NCI-H524 treated with DMSO at 0.1 percent for 48 hours (cell line): Measurements from ENCODE around the gene B9D2.
"Not testable (repeated sequence)": the region's sequence is repeated elsewhere in the genome, so short reads cannot be mapped to it uniquely, and the experiment has no call there.

Source experiments
- DNase-seq: peaks from one replicate; lab custom pipeline; 2025; lab: John Stamatoyannopoulos, UW

The B9D2 gene

DNA sequence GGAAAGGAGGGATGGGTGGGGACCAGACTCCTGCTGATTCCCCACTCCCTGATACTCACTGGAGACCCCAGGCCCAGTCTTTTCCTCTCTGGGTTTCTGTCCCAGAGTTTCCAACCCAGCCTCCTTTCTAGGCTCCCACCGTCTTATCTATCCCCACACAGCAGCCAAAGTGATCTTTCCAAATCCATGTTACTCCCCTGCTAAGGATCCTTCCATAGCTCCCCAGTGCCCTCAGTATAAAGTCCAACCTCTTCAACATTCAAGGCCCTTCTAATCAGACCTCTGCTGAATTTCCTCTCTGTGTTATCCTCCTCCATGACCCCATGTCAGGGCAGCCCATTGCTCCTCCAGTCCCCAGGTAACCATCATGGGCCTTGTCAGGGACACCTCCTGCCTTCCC lies 8.9 kb downstream of the B9D2 start:
- no peak for DNase-seq

DNA sequence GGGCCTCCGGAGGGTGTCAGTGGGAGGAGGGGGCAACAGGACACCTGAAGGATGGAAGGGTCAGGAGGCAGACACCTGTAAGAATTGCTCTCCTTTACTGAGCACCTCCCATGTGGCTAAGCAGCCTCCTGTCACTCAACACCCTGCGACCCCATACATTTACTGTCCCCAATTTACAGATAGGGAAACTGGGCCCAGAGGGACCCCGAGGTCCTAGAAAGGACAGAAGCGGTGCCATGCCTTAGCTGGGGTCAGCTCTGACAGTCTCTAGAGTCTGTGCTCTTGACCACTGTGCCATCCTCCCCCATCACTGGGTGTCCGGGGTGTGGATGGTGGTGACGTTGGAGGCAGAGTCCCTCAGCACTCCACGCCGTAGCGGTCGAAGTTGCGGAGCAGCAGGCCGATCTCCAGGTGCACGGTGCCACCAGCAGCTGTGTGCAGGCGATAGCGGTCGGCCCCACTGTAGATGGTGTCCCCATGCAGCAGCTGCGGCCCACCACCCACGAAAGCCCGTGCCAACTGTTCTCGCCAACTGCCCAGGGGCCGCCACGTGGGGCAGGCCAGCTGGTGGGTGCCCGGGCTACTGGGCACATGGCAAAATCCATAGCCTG lies 9.5 kb downstream of the B9D2 start:
- DNase-seq: no peak

DNA sequence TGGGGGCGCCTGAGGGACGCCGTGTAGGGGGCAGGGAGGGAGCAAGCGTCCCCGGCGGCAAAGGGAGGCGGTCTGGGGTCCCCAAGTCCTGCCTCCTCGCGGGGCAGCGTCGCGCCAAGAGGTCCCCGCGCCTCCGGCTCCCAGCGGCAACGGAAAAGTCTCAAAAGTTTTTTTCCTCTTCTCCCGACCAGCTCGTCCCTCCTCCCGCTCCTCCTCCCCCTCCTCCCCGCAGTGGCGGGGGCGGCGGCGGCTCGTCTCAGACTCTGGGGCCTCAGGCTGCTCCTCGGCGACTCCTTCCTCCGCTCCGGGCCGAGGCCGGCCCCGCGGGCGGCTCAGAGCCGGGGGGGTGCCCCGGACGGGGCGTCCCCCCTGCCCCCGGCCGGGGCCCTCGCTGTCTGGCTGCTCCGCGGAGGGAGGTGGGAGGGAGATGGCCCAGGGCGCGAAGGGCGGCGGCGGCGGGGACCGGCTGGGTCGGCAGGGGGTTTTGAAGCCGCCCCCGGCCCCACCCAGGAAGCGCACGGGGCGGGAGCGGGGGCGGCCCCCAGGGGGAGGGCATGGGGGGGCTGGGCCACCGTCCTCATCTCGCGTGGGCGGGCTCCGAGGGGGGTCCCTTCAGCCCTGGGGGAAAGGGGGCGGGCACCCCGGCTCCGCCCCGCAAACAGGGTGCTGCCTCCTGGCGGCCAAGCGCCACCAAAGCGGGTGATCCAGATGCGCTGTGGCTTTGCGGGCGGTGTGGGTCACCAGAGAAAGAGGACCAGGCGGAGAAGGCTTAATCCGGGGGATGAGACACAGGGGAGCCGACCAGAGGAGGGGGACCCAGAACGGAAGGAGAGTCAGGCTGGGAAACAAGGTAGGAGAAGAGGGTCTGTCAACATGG lies 10.2 kb downstream of the B9D2 start, which contains the start of gene TGFB1:
Gene TGFB1, minus strand, starts transcription at position 457 of the 877 bp plus-strand sequence. CDS start 878 bp downstream, outside the sequence.
- DNase-seq: no peak

DNA sequence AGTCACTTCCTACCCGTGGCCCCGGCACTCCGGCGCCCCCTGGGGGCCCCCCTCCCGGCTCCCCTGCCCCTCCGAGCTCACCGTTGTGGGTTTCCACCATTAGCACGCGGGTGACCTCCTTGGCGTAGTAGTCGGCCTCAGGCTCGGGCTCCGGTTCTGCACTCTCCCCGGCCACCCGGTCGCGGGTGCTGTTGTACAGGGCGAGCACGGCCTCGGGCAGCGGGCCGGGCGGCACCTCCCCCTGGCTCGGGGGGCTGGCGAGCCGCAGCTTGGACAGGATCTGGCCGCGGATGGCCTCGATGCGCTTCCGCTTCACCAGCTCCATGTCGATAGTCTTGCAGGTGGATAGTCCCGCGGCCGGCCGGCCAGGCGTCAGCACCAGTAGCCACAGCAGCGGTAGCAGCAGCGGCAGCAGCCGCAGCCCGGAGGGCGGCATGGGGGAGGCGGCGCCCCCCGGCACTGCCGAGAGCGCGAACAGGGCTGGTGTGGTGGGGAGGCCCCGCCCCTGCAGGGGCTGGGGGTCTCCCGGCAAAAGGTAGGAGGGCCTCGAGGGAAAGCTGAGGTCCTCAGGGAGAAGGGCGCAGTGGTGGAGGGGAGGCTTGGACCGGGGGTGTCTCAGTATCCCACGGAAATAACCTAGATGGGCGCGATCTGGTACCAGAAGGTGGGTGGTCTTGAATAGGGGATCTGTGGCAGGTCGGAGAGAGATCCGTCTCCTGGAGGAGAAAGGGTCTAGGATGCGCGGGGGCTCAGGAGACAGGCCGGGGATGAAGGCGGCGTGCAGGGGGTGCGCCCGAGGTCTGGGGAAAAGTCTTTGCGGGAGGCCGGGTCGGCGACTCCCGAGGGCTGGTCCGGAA lies 11.1 kb downstream of the B9D2 start:
- DNase-seq: no peak

DNA sequence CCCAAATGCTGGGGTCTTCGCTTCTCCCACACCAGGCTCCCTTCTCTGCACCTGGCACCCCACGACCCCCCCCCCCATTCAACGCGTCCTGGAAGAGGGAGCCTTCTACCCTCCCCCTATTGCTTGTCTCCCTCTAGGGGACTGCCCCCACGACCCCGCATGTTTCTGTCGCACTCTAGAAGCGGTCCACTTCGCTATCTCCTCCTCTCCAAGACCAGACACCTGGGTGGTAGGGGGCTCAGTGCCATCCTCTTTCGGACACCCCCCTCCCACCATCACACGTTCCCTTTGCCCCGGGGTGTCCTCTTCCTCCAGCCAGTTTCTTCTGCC lies 11.7 kb downstream of the B9D2 start:
- DNase-seq: no peak

DNA sequence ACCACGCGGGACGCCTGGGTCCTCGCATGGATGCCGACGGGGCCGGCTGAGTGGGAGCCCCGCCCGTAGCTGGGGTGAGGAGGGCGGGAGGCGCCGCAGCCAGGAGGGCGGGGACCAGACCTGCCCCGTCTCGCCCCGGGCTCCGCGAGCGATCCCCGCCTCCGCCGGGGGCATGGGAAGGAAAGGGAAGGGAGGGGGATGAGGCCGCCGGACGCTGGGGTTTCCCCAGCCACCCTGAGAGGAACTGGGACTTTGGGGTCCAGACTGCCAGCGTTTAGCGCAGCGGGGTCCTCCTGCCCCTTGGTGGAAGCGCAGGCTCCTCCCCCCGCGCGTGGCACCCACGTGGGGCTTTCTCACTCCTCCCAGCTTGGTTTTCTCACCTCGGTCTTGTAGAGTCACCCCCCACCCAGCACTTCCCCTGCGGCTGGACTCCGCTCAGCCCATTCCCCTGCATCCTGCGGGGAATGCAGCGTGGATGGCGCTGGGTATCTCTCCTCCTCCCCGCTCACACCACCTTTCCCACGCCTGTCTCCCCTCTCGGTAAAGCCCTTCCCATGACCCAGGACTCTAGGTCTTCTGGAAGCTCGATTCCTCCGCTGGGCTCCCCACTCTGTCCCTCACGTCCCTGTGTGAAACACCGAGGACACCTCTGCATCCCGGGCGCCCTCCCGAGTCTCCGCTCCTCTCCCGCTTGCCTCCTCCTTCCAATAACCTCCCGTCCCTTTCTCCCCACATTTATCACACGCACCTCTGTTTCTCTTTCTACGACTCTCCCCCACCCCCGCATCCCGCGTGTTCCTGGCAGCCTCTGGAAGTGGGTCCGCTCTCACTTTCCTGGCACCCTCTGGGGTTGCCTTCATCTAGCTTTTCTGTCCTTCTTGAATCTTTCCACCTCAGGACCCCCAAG lies 12.4 kb downstream of the B9D2 start:
- DNase-seq: no peak

DNA sequence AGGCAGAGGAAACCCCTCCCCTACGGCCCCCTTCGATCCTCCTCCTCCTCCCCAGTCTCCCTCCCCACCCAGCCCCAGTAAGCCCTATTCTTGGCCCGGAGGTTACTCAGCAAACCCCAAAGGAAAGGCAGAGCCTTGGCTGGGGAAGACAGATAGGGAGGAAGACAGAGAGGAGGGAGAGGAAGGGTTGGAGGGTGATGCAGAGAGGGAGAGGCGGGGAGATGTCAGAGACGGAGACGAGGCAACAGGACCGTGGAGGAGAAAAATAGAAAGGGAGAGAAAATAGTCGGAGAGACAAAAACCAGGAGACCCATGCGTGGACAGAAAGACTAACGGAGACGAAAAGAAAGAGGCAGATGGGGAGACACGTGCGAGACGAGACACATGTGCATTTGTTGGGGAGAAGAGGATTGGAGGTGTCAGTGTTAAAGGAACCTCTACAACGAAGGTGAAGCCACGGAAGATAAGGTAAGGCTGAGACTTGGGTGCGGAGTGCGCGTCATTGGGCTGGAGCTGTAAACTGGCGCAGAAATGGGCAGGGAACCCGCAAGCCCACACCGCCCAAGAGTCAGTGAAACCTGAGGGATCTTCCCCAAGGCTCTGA lies 13.1 kb downstream of the B9D2 start:
- DNase-seq: no peak

DNA sequence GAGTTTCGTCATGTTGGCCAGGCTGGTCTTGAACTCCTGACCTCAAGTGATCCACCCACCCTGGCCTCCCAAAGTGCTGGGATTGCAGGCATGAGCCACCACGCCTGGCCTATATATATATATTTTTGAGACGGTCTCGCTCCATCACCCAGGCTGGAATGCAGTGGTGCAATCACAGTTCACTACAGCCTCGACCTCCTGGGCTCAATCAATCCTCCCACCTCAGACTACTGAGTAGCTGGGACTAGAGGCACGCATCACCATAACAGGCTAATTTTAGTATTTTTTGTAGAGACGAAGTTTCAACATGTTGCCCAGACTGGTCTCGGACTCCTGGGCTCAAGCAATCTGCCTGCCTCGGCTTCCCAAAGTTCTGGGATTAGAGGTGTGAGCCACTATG lies 17.0 kb downstream of the B9D2 start:
- DNase-seq: not testable (repeated sequence)

DNA sequence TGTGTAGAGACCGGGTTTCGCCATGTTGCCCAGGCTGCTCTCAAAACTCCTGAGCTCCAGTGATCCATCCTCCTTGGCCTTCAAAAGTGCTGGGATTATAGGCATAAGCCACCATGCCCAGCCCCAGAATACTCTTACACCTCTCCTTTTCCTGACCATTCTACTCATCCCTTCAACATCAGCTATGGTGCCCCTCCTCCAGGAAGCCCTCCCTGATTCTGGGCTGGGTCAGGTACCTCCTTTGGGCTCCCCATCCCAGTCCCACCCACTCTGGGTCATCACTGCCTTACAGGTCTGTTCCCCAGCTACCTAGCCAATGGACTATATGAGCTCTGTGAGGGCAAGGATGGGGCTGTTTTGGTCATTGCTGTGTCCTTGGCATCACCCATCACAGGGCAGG lies 19.8 kb downstream of the B9D2 start:
- no peak for DNase-seq

DNA sequence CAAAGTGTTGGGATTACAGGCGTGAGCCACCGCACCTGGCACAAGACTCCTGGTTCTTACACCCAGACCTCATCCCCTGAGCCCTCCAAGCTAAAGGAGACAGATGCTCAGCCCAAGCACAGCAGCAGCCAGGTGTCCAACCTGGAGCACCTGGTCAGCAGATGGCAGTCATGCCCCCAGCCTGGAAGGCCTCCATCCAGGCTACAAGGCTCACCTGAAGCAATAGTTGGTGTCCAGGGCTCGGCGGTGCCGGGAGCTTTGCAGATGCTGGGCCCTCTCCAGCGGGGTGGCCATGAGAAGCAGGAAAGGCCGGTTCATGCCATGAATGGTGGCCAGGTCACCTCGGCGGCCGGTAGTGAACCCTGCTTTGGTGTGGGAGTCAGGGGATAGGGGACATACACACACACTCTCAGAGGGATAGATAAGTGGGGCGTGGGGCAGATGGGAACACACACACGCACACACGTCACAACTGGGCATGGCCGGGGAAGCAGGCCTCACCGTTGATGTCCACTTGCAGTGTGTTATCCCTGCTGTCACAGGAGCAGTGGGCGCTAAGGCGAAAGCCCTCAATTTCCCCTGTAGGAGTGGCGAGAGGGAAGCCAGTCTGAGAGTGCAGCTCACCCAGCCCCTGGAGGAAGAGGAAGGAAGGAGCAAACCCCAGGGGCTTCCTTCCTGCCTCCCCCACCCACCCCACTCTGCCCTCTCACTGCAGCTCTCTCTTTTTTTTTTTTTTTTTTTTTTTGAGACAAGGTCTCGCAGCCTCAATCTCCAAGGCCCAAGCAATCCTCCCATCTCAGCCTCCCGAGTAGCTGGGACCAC lies 22.1 kb downstream of the B9D2 start:
- DNase-seq: no peak

DNA sequence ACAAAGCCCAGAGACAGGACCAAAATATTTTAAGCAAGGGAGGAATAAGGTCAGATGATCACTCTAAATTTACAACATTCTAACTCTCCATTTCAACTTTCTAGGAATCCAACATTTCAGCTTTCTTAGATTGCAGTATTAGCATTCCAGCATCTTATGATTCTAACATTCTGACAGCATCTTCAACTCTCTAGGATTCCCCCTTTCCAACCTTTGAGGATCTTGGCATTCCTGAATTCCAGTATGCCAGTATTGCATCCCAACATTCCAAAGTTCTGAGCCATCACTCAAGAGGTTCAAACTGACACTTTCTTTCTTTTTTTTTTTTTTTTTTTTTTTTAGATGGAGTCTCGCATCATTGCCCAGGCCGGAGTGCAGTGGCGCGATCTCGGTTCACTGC lies 24.0 kb downstream of the B9D2 start:
- no peak for DNase-seq

DNA sequence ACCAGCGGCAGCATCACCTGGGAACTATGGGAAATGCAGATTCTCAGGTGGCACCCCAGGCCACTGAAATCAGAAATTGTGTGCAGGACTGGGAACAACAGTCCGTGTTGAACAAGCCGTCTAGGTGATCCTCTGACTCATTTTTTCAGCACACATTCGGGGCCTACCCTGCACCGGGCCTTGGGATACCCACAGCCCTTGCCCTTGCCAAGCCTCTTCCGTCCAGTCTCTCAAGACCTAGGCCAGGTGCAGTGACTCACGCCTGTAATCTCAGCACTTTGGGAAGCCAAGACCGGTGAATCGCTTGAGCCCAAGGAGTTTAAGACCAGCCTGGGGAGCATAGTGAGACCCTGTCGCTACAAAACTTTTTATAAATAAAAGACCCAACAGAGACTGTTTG lies 28.5 kb downstream of the B9D2 start:
- DNase-seq: no peak

DNA sequence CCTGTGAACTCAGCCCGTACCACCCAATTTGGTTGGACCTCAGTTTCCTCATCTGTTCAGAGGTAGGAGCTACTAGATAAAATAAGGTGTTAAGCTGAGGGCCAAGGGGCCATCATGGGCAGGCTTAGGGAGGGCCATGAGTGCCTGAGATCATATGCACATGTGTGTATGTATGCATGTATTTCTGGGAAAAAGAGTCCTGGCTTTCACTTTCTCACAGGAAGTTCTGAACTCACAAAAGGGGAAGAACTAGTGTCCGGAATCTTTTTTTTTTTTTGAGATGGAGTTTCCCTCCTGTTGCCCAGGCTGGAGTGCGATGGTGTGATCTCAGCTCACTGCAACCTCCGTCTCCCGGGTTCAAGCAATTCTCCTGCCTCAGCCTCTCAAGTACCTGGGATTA lies 29.2 kb downstream of the B9D2 start:
- DNase-seq: no peak

DNA sequence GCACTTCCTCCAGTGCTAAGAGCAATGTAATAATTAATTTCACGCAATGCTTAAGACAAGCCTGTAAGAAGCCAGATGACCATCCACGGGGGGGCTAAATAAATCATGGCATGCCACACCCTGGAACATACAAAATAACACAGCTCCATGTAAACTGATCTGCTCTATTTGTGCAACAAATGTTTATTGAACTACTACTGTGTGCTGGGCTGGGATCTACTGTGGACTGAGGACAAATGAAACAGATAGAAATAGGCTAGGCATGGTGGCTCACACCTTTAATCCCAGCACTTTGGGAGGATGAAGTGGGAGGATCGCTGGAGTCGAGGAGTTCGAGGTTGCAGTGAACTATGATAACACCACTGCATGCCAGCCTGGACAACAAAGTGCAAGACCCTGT lies 31.5 kb downstream of the B9D2 start:
- DNase-seq: no peak

DNA sequence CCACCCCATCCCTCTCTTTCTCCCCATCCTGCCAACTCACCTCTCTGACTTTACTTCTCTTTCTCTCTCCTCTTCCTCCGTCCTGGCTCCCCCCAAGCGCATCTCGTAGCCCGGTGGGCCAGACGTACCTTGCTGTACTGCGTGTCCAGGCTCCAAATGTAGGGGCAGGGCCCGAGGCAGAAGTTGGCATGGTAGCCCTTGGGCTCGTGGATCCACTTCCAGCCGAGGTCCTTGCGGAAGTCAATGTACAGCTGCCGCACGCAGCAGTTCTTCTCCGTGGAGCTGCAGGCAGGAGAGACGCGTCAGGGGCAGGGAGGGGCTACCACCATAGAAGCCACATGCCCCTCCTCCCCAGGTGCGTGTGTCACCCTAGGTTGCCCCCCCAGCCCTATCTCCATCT lies 31.9 kb downstream of the B9D2 start:
- DNase-seq: no peak

DNA sequence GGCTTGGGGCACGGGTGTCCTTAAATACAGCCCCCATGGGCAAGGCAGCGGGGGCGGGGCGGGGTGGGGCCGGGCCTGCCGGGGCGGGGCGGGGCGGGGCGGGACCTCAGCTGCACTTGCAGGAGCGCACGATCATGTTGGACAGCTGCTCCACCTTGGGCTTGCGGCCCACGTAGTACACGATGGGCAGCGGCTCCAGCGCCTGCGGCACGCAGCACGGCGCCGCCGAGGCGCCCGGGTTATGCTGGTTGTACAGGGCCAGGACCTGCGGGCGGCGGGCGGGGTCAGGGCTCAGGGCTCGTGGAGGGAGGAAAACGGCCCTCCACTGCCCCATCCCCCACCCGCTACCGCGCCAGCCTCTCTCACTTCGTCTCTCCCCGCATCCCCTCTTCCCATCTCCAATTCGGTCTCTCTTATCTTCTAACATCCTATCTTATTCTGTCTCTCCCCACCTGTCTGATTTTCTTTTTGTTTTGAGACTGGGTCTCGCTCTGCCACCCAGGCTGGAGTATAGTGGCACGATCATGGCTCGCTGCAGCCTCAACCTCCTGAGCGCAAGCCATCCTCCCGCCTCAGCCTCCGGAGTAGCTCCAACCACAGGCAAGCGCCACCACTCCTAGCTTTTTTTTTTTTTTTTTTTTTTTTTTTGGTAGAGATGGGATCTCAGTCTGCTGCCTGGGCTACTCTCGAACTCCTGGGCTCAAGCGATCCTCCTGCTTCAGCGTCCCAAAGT lies 32.8 kb downstream of the B9D2 start:
- DNase-seq: no peak

DNA sequence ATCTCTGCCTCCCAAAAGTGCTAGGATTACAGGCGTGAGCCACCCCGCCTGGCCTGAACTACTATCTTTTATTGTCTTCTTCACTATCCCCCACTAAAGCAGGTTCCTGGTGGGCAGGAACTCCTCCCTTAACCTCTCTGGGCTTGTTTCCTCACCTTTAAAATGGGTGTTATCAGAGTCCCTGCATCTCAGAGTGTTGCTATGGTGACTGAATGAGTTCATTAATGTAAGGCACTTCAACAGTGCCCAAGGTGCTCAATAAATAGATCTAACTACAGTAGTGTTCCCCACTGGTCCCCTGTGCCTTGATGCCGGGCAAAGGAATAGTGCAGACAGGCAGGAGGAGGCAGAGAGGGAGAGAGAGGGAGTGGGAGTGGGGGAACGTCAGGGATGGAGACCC lies 33.5 kb downstream of the B9D2 start:
- DNase-seq: no peak

DNA sequence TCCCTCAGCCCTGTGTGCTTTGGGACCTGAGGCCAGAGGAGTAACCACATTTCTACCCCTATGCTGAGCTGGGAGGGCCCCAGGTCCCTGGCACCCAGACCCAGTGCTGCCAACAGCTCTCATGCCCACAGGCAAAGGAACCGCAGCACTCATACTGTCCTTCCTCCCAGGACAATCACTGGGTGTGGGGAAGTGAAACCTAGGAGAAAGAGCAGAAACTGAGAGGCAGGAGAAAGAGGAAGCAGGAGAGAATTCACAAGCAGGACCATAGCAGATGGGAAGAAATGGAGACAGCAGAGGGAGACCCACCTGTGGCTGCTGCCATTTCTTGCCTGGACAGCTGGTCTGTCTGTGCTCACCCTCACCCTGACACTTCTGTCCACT lies 35.1 kb downstream of the B9D2 start:
- DNase-seq: no peak

DNA sequence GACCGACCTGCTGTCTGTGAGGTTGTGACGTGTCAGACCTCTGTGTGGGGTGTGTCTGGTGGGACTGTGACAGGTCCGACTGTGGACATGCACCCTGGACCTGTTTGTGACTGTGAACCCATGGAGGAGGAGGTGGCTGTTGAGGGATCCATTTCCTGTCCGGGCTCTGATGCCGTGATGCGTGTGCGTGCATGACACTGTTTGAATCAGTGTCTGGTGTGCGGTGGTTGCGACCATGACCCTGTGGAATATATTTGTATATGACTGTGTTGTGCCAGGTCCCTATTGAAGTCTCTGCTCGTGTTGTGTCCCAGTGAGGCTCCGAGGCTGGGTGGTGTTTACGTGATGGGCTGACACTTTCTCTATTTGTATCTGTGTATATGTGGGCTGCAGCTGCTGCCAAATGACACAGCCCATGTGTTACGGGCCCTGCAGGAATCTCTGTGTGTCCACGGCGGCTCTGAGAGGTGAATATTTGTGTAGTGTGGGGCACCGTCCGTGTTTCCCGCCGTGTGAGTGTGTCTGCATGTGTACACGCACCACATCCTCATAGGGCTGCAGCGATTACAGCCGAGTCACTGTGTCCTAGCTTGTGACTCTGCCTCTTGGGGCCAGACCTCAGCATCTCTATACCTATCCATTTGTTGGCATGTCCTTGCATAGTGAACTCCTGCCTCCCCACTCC lies 35.6 kb downstream of the B9D2 start:
- no peak for DNase-seq
